KBM-7 (cell line): ENCODE data around the gene HAPLN2.

Experiments used
- DNase-seq: peaks from one replicate; pipeline ENCODE4 v3.0.0-alpha.2; 2015
- in situ Hi-C: fragments of 300-500 bp; cut with MboI; formaldehyde crosslinking; loops from 2 replicates; pipeline ENCODE4 v1.14.3; 2020; ENCODE audit warnings: low sequenced_read_pairs, low pct_unique_long_range_greater_than_20kb, mixed read lengths

HAPLN2 gene

GRCh38 chr1:156668801-156669637, 49.8 kb downstream of the HAPLN2 start:
- in situ Hi-C loops: no loop called here
- no peak for DNase-seq

GRCh38 chr1:156669794-156670193, 50.6 kb downstream of the HAPLN2 start:
- in situ Hi-C loops: no loop called here
- no peak for DNase-seq

GRCh38 chr1:156670359-156670758, 51.1 kb downstream of the HAPLN2 start:
- in situ Hi-C loops: no loop called here
- DNase-seq: no peak

GRCh38 chr1:156670791-156671190, 51.6 kb downstream of the HAPLN2 start:
- no peak for DNase-seq
- in situ Hi-C loops: no loop called here

- in situ Hi-C loops: no loop called here
- DNase-seq: no peak
These were observed 52.6 kb downstream of the HAPLN2 start for GRCh38 chr1:156671804-156672203.

- in situ Hi-C loops: no loop called here
- DNase-seq: no peak
These were observed 54.3 kb downstream of the HAPLN2 start for GRCh38 chr1:156673387-156674121.
